Activated CD8-positive, alpha-beta T cell treated with anti-CD3 and anti-CD28 coated beads, Interleukin-2, amount 10 ng/mL, durations not matched to agents 7 days and 5 days (primary cell): ENCODE measurements around the gene VARS1. TPM values are rescaled to one million over a fixed set of nuclear protein-coding genes. Genes with fewer than 3 reads are reported as not detected.
"Not testable (repeated sequence)": the region's sequence is repeated elsewhere in the genome, so short reads cannot be mapped to it uniquely, and the experiment has no call there.

ENCODE experiments used
- ATAC-seq: fragments of 150-1000 bp; cut with Tn5 transposase; one replicate; pipeline ENCODE4 v1.10.0; 2021; ENCODE audit warnings: moderate library complexity
- CTCF ChIA-PET: fragments of 350-600 bp; sonication (Branson Sonifier 250); formaldehyde crosslinking; loops from one replicate; lab custom pipeline; 2021; ENCODE audit warnings: antibody characterized with exemption; lab: Charles Lee
- POLR2A ChIA-PET: fragments of 350-600 bp; sonication (Branson Sonifier 250); formaldehyde crosslinking; loops from one replicate; lab custom pipeline; 2021; ENCODE audit warnings: antibody characterized with exemption; lab: Charles Lee
- DNase-seq: peaks from one replicate; pipeline ENCODE4 v3.0.0-alpha.2; 2020
- H3K27ac Mint-ChIP-seq: one replicate; pipeline ENCODE4 v1.8.0; 2021; ENCODE audit warnings: mild to moderate bottlenecking, mixed read lengths
- H3K27me3 Mint-ChIP-seq: one replicate; pipeline ENCODE4 v1.8.0; 2021; ENCODE audit warnings: low read depth, mixed read lengths
- H3K36me3 Mint-ChIP-seq: one replicate; pipeline ENCODE4 v1.8.0; 2021; ENCODE audit warnings: low read depth, mixed read lengths
- H3K4me1 Mint-ChIP-seq: one replicate; pipeline ENCODE4 v1.8.0; 2021; ENCODE audit warnings: low read depth, mixed read lengths
- H3K4me3 Mint-ChIP-seq: one replicate; pipeline ENCODE4 v1.8.0; 2021; ENCODE audit warnings: mild to moderate bottlenecking, mixed read lengths
- H3K9me3 Mint-ChIP-seq: one replicate; pipeline ENCODE4 v1.8.0; 2022; ENCODE audit warnings: mixed read lengths; ENCODE audit not compliant: insufficient read depth
- total RNA-seq, 2 experiments: library from RNA; stranded (reverse); gene quantifications; one replicate each; pipeline ENCODE4 v1.2.3, GENCODE V29; 2021

The VARS1 gene
- total RNA-seq, 2 experiments from 2014 or later = 114 to 115 TPM

GRCh38 chr6:31794294-31794865 is 1.2 kb downstream of the VARS1 start:
- Mint-ChIP-seq H3K27ac (peak overlapping the region; percentile 79), H3K36me3 (peaks cover 43% of the 10 kb centered on the region), H3K4me3 (peak overlapping the region; percentile 97), H3K4me1 (peaks cover 56% of the 10 kb centered on the region), H3K9me3 (no peaks in the 10 kb centered on the region), H3K27me3 (no peaks in the 10 kb centered on the region)
- no peak for DNase-seq
- ChIA-PET CTCF (interaction anchor here (0.7 to 3.5 kb wide), 5 partner anchors 8 to 64 kb away, joined by 3 to 46 read pairs (median 5); partner anchors contain the start of genes LSM2 and MSH5), POLR2A (interaction anchor here (0.6 to 2.1 kb wide), 8 partner anchors 12 to 65 kb away, joined by 3 to 20 read pairs (median 4); partner anchors contain the start of genes DDAH2, HSPA1A, HSPA1L and LSM2)
- no peak for ATAC-seq

GRCh38 chr6:31793927-31794245 is 1.7 kb downstream of the VARS1 start:
- CTCF ChIA-PET = interaction anchor here (1.5 kb wide), 1 partner anchor 8 kb away, joined by 4 read pairs; no protein-coding TSS in a partner anchor
- POLR2A ChIA-PET, H3K27me3 Mint-ChIP-seq, DNase-seq, ATAC-seq, H3K9me3 Mint-ChIP-seq: not testable (repeated sequence)
- H3K4me1 Mint-ChIP-seq = peaks cover 52% of the 10 kb centered on the region
- H3K4me3 Mint-ChIP-seq = peak overlapping the region; percentile 97
- H3K27ac Mint-ChIP-seq = peak overlapping the region; percentile 79
- peaks cover 48% of the 10 kb centered on the region for H3K36me3 Mint-ChIP-seq

GRCh38 chr6:31792761-31793171 is 2.8 kb downstream of the VARS1 start:
- CTCF ChIA-PET = interaction anchor here (0.6 to 3.0 kb wide), 3 partner anchors 14 to 23 kb away, joined by 3 to 9 read pairs (median 3); partner anchors contain the start of gene LSM2
- peaks cover 44% of the 10 kb centered on the region for H3K36me3 Mint-ChIP-seq
- DNase-seq = no peak
- ATAC-seq = no peak
- POLR2A ChIA-PET = interaction anchor here (0.8 kb wide), 1 partner anchor 252 kb away, joined by 3 read pairs; no protein-coding TSS in a partner anchor
- H3K9me3 Mint-ChIP-seq = no peaks in the 10 kb centered on the region
- H3K27ac Mint-ChIP-seq = peak overlapping the region; percentile 43
- H3K4me3 Mint-ChIP-seq = no peak overlapping the region
- H3K4me1 Mint-ChIP-seq = peaks cover 44% of the 10 kb centered on the region
- no peaks in the 10 kb centered on the region for H3K27me3 Mint-ChIP-seq

- Mint-ChIP-seq H3K9me3 (no peaks in the 10 kb centered on the region), H3K27me3 (no peaks in the 10 kb centered on the region), H3K4me1 (peaks cover 36% of the 10 kb centered on the region), H3K4me3 (no peak overlapping the region), H3K36me3 (peaks cover 38% of the 10 kb centered on the region), H3K27ac (no peak overlapping the region)
- ATAC-seq (no peak), DNase-seq (no peak)
- ChIA-PET CTCF (interaction anchor here (0.6 to 3.1 kb wide), 9 partner anchors 13 to 107 kb away, joined by 3 to 17 read pairs (median 6); partner anchors contain the start of genes MSH5 and VWA7), POLR2A (interaction anchor here (0.8 kb wide), 1 partner anchor 251 kb away, joined by 3 read pairs; no protein-coding TSS in a partner anchor)
Measured at GRCh38 chr6:31792090-31792374, 3.5 kb downstream of the VARS1 start.

DNA sequence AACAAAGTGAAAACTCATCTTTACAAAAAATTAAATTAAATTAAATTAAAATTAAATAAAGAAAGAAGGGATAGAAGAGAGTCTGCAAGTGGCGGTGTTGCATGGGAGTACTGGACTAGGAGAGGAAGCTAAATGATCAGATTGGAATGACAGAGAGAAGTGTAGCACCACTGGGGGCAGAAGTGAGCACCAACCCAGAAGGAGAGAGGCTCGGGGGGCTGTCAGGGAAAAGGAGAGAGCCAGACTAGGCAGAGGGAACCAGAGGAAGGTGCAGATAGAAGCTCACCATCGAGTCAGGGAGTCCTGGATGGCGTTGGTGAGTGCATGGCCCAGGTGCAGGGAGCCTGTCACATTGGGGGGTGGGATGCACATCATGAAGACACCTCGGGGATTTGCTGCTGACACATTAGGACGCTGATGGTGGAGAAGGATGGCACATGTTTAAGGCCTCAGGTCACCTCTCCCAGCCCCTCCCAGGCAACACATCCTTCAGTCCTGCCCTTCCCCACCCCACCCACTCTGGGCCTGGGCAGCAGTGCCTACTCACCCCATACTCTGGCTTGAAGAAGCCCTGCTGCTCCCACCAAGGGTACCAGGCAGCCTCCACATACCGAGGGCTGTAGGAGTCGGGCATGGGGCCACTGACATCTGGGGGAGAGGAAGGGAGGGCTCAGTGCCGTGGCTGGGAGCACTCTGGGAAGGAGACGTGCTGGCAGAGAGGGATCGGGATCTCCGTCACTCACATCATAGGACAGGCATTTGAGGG is 4.0 kb downstream of the VARS1 start:
- Mint-ChIP-seq H3K27ac (peak overlapping the region; percentile 45), H3K4me1 (peaks cover 32% of the 10 kb centered on the region), H3K27me3 (no peaks in the 10 kb centered on the region), H3K4me3 (no peak overlapping the region), H3K36me3 (peaks cover 36% of the 10 kb centered on the region), H3K9me3 (no peaks in the 10 kb centered on the region)
- peak; percentile 67 for DNase-seq
- POLR2A ChIA-PET = interaction anchor here (1.0 kb wide), 1 partner anchor 13 kb away, joined by 3 read pairs; no protein-coding TSS in a partner anchor
- ATAC-seq = no peak
- CTCF ChIA-PET = interaction anchor here (0.6 to 3.1 kb wide), 19 partner anchors 10 to 107 kb away, joined by 3 to 17 read pairs (median 4); partner anchors contain the start of genes ABHD16A, DDAH2, HSPA1A and HSPA1B

- Mint-ChIP-seq H3K36me3 (peaks cover 40% of the 10 kb centered on the region), H3K9me3 (no peaks in the 10 kb centered on the region), H3K4me1 (no peaks in the 10 kb centered on the region), H3K27me3 (no peaks in the 10 kb centered on the region), H3K27ac (no peak overlapping the region), H3K4me3 (no peak overlapping the region)
- ATAC-seq = no peak
- CTCF ChIA-PET = interaction anchor here (1.6 to 3.1 kb wide), 2 partner anchors 9 to 16 kb away, joined by 4 to 21 read pairs; no protein-coding TSS in a partner anchor
- POLR2A ChIA-PET = interaction anchor here (0.7 to 1.1 kb wide), 2 partner anchors 12 to 13 kb away, joined by 3 read pairs; no protein-coding TSS in a partner anchor
- no peak for DNase-seq
Measured at GRCh38 chr6:31785475-31785874, 10.1 kb downstream of the VARS1 start.

DNA sequence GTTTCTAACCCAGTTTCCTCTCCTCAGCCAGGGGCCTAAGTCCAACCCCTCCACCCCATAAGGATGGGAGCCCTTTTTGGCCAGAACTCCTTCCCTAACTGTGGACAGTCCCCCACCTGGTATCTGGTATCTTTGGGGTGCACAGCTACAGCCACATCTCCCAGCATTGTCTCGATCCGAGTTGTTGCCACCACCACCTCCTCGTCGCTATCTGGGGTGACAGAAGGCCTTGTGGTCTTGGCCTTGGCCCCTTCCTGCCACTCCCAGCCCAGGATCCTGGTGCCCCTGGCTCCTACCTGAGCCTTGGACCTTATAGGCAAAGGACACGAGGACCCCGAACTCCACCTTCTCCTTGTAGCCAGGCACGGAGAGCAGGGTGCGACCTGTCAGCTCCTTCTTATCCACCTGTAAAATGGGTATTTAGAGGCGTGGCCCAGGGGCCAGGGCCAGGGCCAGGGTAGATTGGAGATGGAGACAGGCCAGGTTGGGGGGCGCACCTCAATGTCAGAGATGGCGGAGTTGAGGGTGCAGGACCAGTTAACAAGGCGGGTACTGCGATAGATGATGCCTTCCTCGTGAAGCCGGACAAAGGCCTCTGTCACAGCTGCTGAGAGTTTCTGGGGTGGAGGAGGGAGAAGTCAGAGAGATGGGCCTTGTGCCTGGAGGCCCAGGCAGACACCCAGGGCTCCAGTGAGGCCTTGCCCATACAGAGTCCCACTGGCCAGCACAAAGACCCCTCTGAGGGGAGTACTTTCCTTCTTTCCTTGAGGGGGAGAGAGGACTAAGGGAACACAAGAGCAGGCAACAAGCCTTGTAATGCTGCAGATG is 11.2 kb downstream of the VARS1 start:
- no peak for ATAC-seq
- peak overlapping the region; percentile 52 for H3K27ac Mint-ChIP-seq
- POLR2A ChIA-PET = interaction anchor here (0.6 to 1.8 kb wide), 4 partner anchors 11 to 44 kb away, joined by 3 to 4 read pairs (median 3); partner anchors contain the start of gene MSH5

DNA sequence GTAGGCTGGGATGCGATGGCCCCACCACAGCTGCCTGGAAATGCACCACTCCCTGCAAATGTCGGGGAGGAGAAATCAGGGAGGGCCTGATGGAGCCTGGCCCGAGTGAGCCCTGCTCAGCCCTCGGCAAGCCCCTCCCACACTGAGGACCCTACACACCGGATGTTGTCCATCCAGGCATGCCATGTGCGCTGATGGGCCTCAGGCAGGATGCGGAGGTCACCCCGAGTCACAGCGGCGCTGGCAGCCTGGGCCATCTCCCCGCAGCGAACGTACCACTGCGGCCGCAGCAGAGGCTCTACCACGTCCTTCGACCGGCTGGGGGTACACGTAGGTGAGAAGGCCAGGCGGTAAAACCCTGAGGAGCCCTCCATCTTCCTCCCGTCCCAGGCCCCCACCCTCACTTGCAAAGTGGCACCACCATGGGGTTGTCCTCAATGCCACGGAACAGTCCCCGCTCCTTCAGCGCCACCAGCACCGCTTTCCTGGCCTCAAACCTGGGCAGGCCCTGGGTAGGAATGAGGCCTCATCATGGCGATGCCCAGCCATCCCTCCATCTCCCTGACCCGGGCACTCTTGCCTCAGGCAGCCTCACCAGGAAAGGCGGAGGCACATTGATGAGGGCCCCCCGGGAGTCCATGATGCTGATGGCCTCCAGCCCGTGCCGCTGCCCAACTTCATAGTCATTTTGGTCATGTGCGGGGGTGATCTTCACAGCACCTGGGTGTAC is 13.3 kb downstream of the VARS1 start:
- Mint-ChIP-seq H3K36me3 (peaks cover 40% of the 10 kb centered on the region), H3K9me3 (no peaks in the 10 kb centered on the region), H3K4me3 (no peak overlapping the region), H3K27ac (no peak overlapping the region), H3K4me1 (peaks cover 7% of the 10 kb centered on the region), H3K27me3 (no peaks in the 10 kb centered on the region)
- DNase-seq (no peak), ATAC-seq (no peak)
- CTCF ChIA-PET = interaction anchor here (1.1 to 1.5 kb wide), 2 partner anchors 9 to 12 kb away, joined by 5 to 6 read pairs; no protein-coding TSS in a partner anchor
- POLR2A ChIA-PET = interaction anchor here (1.8 kb wide), 1 partner anchor 42 kb away, joined by 4 read pairs; the partner anchor contains the start of gene MSH5

More for the DNA sequence above, 11.2 kb downstream of the VARS1 start:
- CTCF ChIA-PET = interaction anchor here (0.8 to 1.5 kb wide), 3 partner anchors 12 to 22 kb away, joined by 3 to 6 read pairs (median 4); partner anchors contain the start of genes LSM2 and VARS1
- no peaks in the 10 kb centered on the region for H3K9me3 Mint-ChIP-seq
- H3K36me3 Mint-ChIP-seq = peaks cover 39% of the 10 kb centered on the region
- H3K4me1 Mint-ChIP-seq = no peaks in the 10 kb centered on the region
- DNase-seq = no peak
- no peak overlapping the region for H3K4me3 Mint-ChIP-seq
- no peaks in the 10 kb centered on the region for H3K27me3 Mint-ChIP-seq

DNA sequence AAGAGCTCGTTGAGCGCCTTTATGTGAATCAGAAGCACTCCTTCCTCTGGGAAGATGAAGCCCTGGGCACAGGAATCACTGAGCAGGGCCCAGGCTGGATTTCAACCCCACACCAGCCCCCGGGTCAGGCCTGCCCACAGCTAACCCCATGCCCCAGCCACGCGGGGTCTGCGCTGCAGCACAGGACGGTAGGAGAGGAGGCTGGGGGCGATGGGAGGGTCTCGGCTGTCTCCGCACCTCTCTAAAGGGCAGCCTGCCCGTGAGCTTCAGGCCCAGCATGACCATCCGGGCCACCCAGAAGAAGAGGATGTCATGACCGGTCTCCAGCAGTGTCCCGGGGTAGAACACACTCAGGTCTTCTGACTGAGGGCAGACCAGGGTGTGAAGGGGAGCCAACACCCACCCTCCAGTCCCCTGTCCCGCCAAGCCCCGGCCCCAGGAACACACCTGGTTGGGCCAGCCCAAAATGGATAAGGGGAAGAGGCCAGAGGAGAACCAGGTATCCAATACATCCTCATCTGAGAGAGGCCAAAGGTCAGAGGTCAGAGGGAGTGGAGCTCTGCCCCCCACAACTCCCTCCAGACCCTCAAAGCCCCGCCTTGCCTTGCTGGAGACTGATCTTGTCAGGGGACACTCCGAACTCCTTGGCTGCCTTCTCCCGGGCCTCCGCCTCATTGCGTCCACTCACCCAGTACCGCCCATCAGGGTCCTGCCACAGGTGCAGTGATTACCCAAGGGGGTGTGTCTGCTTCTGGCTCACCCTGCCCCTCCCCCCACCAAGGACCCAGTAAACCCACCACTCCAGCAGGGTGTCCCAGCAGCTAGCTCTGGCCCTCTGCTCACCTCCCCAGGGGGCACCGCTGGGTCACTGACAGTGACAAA is 14.1 kb downstream of the VARS1 start:
- ChIA-PET CTCF (interaction anchor here (1.1 to 1.8 kb wide), 2 partner anchors 10 to 12 kb away, joined by 5 to 8 read pairs; no protein-coding TSS in a partner anchor), POLR2A (no interaction called here)
- Mint-ChIP-seq H3K4me1 (peaks cover 15% of the 10 kb centered on the region), H3K9me3 (no peaks in the 10 kb centered on the region), H3K27me3 (no peaks in the 10 kb centered on the region), H3K36me3 (peaks cover 43% of the 10 kb centered on the region), H3K4me3 (no peak overlapping the region), H3K27ac (no peak overlapping the region)
- ATAC-seq (no peak), DNase-seq (no peak)
